ENCODE results near the gene AHCTF1.
A peak's percentile ranks its signal among the peaks of the same experiment; 100 is the strongest.
"Not testable (repeated sequence)": the region's sequence is repeated elsewhere in the genome, so short reads cannot be mapped to it uniquely, and the experiment has no call there.

AHCTF1 gene

GRCh38 chr1:246916026-246916923 lies 15.5 kb downstream of the AHCTF1 start:
- DNase-seq (ENCODE audit: low spot score): not testable (repeated sequence)

GRCh38 chr1:246907472-246907871 lies 24.3 kb downstream of the AHCTF1 start:
- DNase-seq (ENCODE audit: low spot score): peak; percentile 13

DNA sequence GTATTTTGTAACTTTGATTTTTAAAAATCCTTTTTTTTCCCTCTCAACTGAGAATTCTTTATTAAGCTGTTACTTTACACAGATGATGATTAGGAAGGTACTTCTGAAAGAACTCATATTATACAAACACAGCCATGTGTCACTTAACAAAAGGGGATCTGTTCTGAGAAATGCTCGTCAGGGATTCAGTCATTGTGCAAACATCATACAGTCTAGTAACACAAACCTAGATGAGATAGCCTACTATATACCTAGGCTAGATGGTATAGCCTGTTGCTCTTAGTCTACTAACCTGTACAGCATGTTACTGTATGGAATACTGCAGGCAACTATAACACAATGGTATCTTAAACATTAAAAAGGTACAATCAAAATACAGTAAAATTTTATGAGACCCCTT lies 24.9 kb downstream of the AHCTF1 start:
- no peak for DNase-seq (ENCODE audit: low spot score)

DNA sequence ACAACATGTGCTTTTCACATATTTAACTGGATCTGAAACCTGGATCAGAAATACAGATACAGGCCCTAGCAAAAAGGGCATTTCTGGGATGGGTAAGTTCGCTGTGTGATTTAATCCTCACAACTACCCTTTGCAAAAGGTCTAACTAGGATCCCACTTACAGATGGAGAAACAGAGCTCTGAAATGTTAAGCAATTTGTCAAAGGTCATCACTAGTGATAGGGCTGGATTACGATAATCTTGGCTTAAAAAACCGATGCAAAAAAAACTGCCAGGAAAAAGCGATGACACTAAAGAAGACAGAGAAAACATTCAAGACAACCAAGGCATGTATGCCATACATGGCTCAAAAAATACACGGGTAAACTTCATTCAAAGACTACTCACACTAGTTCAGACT lies 29.9 kb downstream of the AHCTF1 start:
- DNase-seq (ENCODE audit: low spot score): no peak

DNA sequence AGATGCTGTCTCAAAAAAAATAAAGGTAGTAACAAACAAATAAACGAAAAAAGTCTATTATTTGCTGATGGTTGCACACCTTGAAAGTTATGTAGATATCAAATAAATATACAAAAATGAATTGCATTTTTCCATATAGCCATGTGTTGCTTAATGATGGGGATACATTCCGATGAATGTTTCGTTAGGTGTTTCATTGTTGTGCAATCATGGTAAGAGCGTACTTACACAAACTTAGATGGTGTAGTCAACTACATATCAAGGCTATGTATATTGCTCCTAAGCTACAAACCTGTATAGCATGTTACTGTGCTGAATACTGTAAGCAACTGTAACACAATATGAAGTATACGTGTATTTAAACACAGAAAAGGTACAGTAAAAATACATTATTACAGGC lies 34.4 kb downstream of the AHCTF1 start:
- no peak for DNase-seq (ENCODE audit: low spot score)

DNA sequence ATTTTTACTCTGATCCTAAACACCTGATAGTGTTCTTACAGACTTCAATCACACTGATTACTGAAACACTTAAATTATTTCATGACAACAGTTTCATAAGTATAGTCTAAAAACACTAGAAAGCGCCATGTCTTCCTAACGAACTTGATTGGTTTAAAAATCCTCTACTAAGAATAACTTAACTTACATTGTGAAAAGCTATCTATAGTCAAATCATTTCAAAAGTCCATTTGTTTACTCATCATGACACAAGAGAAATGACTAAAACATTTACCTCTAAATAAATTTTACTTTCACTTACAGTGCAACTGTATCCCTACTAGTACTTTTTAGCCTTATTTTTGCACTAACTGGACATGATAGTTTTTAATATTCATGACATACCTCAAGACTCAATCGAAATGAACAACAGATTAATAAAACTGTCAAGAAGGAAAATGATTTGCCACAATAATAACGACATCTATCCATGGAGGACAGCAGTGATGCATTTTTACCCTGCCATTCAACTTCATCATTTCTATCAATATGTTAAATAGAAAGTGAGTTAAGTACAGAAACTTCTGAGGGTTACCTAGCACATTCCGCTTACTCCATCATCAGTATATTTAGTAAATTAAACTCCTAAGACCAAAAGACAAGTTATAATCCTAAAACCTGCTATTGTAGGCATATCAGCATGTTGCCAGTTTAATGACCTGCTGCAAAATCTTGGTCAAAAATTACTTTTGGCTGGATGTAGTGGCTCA lies 38.4 kb downstream of the AHCTF1 start:
- DNase-seq (ENCODE audit: low spot score): no peak

DNA sequence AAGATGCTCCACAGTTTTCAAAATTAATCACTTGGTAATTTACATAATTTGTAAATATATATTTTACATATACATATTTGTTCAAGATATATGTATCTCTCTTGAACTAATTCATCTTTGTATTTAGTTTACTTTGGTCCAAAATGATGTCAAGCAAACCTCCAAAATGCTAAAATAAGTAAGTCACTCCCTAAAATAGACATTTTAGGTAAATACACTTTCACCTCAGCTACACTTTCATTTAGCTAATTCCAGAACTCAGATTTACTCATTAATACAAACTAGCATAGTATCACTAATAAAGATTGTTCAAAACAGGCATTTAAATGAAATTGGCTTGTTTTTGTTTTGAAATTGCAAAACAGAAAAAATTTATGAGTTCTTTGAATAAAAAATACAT lies 40.6 kb downstream of the AHCTF1 start:
- no peak for DNase-seq (ENCODE audit: low spot score)

DNA sequence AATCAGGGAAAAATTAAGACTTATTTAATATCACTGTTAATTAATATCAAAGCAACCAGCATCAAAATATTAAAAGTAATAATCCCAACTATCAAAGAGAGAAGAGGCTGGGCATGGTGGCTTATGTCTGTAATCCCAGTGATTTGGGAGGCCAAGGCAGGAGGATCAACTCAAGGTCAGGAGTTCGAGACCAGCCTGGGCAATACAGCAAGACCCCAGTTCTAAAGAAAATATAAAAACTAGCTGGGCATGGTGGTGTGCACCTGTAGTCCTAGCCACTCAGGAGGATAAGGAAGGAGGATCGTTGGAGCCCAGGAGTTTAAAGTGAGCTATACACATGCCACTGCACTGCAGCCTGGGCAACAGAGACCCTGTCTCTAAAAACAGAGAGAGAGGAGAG lies 43.2 kb downstream of the AHCTF1 start:
- DNase-seq (ENCODE audit: low spot score): no peak

DNA sequence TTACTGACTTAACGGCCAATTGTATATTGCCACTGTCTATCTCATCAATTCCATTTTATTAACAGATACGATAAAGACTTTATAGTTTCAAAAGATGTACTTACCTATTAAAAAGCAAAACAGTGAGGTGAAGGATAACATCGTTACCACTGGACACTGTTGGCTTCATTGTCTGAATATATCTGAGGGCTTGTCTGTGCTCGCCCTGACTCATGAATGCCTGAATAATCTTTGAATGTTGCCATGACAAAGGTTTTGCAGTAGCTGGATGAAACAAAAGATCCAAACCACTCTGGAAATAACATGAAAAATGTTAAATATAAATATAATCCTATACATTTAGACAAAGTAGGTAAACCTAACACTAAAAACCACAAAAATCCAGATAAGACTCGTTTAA lies 46.4 kb downstream of the AHCTF1 start:
- not testable (repeated sequence) for DNase-seq (ENCODE audit: low spot score)

- DNase-seq (ENCODE audit: low spot score): no peak
Measured at GRCh38 chr1:246878551-246878950, 53.2 kb downstream of the AHCTF1 start.

DNA sequence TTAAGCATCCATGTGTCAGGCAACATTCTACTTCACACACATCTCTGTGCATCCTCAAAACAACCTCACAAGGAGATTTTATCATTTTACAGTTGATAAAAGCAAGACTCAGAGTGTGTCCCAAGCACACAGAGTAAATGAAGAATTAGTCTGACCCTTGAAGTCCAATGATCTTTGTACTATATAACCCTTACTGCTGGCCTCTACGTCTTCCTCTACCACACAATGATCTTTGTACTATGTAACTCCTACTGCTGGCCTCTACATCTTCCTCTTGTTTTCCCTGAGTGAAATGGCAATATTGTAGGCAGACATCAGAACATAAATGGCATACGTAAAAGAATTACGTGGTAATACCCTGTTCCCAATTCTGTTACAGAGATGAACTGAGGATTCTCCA lies 55.3 kb downstream of the AHCTF1 start:
- no peak for DNase-seq (ENCODE audit: low spot score)

DNA sequence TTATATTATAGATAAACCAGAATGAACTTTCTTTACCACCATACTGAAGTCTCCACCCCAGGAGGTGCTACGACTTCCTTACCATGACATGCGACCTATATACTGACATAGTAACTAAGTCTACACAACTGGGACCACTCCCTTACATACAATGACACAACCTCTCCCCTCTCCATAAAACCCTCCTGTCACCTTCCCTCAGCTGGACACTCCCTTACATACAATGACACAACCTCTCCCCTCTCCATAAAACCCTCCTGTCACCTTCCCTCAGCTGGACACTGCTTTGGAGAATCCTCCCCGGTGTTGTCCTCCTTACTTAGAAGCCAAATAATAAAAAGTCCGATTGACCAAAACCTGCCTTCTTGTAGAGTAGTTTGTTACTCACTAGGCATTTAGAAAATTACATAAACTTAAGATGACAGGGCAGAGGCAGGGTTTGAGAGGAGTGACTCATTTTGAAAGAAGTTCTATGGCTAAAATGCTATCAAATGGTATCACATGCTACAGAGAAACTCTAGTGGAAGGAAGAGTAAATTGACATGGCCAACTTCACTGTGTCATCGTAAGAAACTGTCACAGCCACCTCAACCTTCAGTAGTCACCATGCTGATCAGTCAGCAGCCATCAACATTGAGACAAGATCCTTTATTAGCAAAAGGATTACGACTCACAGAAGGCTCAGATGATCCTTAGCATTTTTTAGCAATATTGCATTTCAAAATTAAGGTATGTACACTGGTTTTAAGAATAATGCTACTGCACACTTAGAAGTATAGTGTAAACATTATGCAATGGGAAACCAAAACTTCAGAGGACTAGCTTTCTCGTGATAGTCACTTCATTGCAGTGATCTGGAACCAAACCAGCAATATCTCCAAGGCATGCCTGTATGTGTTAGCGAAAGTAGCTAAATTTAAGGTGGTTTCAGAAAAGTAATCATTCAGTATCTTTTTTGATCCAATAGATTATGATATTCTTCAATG lies 56.4 kb downstream of the AHCTF1 start:
- peak; percentile 50 for DNase-seq (ENCODE audit: low spot score)

DNA sequence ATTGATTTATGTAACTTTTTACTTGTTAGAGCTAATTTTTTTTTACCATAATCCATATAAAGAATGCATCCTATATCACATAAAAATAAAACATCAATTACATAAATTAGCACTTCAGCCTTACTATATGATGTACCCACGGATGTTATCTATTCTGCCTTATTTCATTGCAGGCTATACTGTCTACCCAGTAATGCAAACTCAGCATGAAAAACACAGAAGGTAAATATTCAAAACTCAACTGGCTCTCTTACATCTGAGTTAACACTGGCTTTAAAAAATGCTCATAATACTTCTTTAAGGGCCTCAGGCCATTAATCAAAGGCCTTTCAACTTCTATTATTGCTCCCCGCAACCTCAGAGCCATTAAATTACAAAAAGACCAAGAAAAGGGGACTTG lies 65.8 kb downstream of the AHCTF1 start:
- no peak for DNase-seq (ENCODE audit: low spot score)

GRCh38 chr1:246863791-246864190 lies 68.0 kb downstream of the AHCTF1 start:
- DNase-seq (ENCODE audit: low spot score): not testable (repeated sequence)

GRCh38 chr1:246860401-246860800 lies 71.3 kb downstream of the AHCTF1 start:
- no peak for DNase-seq (ENCODE audit: low spot score)

GRCh38 chr1:246856371-246856770 lies 75.4 kb downstream of the AHCTF1 start:
- no peak for DNase-seq (ENCODE audit: low spot score)

DNA sequence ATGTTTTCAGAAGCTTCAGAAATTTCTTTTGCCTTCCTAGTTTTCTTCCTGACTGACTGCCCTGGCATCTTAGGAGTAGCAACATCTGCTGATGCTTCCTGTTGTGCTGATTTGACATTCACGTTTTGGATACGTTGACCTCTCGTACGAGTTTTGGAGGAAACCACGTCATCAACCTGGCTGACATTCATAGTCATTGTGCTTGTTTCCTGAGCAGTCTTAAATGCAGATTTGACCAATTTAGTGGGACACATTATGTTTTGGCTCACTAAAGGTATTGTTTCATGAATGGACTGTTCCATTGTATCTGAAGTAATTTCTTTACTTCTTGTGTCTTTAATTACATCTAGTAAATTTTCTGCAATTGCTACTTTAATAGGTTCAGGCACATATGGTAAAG lies 81.1 kb downstream of the AHCTF1 start:
- not testable (repeated sequence) for DNase-seq (ENCODE audit: low spot score)

DNA sequence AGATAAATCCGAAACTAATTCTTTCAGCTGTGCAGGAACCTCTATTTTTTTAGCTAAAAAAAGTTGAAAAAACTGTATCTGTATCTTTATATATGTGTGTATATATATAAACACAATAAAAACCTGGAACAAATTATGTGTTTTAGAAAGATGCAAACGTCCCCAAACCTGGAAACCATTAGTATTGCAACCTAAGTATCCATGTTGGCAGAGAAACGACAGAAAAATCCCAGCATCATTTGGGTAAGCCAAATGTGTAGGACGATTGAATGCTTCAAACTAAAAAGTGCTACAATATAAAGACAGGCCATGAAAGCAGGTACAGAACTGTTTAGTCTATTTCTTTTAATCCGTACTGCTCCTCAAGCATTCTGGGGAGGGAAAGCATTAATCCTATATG lies 87.9 kb downstream of the AHCTF1 start:
- DNase-seq (ENCODE audit: low spot score): no peak

DNA sequence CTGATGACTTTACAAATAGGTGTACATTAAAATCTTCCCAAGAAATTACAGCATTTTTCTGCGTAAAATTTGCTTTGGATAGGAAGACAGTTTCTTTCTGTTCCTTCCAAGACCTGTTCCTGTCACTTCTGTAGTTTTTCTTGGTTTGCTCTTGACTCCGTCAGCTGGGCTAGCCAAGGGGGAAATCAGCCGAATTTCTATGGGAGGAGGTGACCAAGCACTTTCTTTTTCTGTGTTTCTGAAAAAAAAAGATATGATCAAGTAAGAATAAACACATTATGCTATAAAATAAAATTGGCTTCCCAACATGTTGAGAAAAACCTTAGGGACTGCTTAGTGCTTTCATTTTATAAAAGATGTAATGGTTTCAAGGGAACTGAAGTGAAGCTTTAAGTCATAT lies 91.0 kb downstream of the AHCTF1 start:
- DNase-seq (ENCODE audit: low spot score): not testable (repeated sequence)

DNA sequence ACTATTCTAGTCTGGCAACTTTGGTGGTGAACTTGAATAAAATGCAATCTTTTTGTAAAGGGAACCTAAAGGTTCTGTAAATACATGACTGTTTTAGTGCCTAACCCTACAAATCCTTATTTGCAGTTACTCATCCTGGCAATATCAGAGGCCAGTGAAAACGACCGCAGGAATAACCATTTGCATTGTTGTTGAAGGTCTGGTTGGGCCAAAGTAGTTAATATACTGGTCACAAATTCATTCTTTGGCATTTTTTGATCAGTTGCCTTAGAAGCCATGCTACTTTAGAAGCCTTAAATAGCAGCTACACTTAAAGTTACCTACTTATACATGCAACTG lies 93.7 kb downstream of the AHCTF1 start:
- no peak for DNase-seq (ENCODE audit: low spot score)

DNA sequence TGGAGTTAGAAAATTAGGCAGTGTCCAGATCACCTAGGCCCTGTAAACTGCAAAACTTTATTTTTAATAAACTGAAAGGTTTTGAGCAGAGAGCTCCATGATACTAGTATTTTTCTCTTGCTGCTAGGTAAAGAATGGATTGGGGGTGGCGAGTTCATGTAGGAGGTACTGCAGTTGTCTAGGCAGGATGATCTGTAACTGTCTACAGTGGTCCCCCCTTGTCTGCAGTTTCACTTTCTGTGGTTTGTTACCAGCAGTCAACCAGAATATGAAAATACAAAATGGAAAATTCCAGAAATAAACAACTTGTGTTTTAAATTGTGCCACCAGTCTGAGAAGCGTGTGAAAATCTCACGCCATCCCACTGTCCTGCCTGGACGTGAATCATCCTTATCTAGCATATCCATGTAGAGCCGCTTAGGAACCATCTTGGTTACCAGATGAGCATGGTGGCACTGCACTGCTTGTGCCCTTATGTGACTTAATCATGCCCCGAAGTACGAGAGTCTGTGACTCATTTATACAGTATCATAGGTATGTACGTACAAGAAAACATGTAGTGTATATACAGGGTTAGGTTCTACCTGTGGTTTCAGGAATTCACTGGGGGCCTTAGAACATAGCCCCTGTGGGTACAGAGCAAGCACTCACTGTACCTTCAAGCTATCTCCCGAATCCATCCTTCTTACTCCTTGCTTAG lies 94.2 kb downstream of the AHCTF1 start:
- no peak for DNase-seq (ENCODE audit: low spot score)

All from AG20443 (cell line).